ENCODE data around the gene LPCAT1. TPM values are rescaled to one million over a fixed set of nuclear protein-coding genes. Genes with fewer than 3 reads are reported as not detected.

Gene LPCAT1
- total and polyA plus RNA-seq, 2 of the 4 experiments (the other 2 are of a cell fraction): 17.7 to 33.6 TPM

- Histone ChIP-seq H2AK5ac (ENCODE audit: low read depth, low read length) (no peak overlapping the region), H3K27me3 (ENCODE audit: control insufficient read depth, insufficient read depth, low read length) (no peaks in the 10 kb centered on the region), H2AK9ac (replicated peaks; ENCODE audit: low read depth, low read length, poor library complexity) (no peak overlapping the region), H3K56ac (ENCODE audit: extremely low read depth, insufficient read depth, low read length) (no peak overlapping the region), H3K4ac (ENCODE audit: low read depth, low read length) (no peak overlapping the region), H3K4me3 (ENCODE audit: insufficient read depth, low read depth, low read length) (no peak overlapping the region), H4K5ac (ENCODE audit: low read depth, low read length) (no peak overlapping the region), H3K9me3 (ENCODE audit: control insufficient read depth, insufficient read depth, low read length) (peaks cover 30% of the 10 kb centered on the region), H2BK120ac (ENCODE audit: low read depth, low read length) (no peak overlapping the region), H3K27ac (ENCODE audit: insufficient read depth, low read length) (no peak overlapping the region), H4K91ac (ENCODE audit: insufficient read depth, low read depth, low read length) (no peak overlapping the region), H4K20me1 (ENCODE audit: insufficient read depth, low read length) (no peaks in the 10 kb centered on the region), H3K18ac (ENCODE audit: low read depth, low read length) (no peak overlapping the region), H4K8ac (ENCODE audit: low read depth in 2 of 2, low read length in 2 of 2) (no peak overlapping the region), H2AFZ (replicated peaks; ENCODE audit: low read length, poor library complexity) (no peak overlapping the region), H2BK20ac (ENCODE audit: low read depth, low read length) (no peak overlapping the region), H3K14ac (replicated peaks; ENCODE audit: low read depth, low read length) (no peak overlapping the region), H3K9ac (ENCODE audit: low read depth, low read length) (no peak overlapping the region), H3K79me1 (ENCODE audit: low read depth in 1 of 2, low read length in 2 of 2) (no peaks in the 10 kb centered on the region), H3K4me2 (ENCODE audit: low read depth, low read length) (no peak overlapping the region), H3K23ac (ENCODE audit: low read depth, low read length) (no peak overlapping the region), H2BK15ac (ENCODE audit: low read depth, low read length) (no peak overlapping the region), H3K4me1 (ENCODE audit: control insufficient read depth, insufficient read depth, low read length) (no peaks in the 10 kb centered on the region), H2BK5ac (ENCODE audit: low read depth, low read length, poor library complexity, severe bottlenecking) (no peak overlapping the region), H3K9me1 (ENCODE audit: insufficient read depth, low read length) (no peaks in the 10 kb centered on the region), H3K36me3 (ENCODE audit: control insufficient read depth, insufficient read depth, low read length) (no peaks in the 10 kb centered on the region)
- no peak for ATAC-seq (ENCODE audit: low read depth)
- no TSS peak for BruUV-seq (replicated peaks)
- no peak for TF ChIP-seq MAFK (IDR thresholded peaks at IDR 0.05; ENCODE audit: low read depth, low read length)
- TF ChIP-seq MXI1 (IDR thresholded peaks at IDR 0.05; ENCODE audit: borderline replicate concordance, low read depth, low read length): no peak
- TF ChIP-seq SMC3 (IDR thresholded peaks at IDR 0.05; ENCODE audit: low read depth, low read length): no peak
- TF ChIP-seq POLR2A (IDR thresholded peaks at IDR 0.05; ENCODE audit: low read depth, low read length): no peak
- TF ChIP-seq MAZ (IDR thresholded peaks at IDR 0.05; ENCODE audit: borderline replicate concordance, low read depth, low read length): no peak
- no peak for TF ChIP-seq ELK1 (IDR thresholded peaks at IDR 0.05; ENCODE audit: borderline replicate concordance, low read depth, low read length)
- no peak for TF ChIP-seq RFX5 (IDR thresholded peaks at IDR 0.05; ENCODE audit: low read depth, low read length)
- no peak for TF ChIP-seq BHLHE40 (IDR thresholded peaks at IDR 0.05; ENCODE audit: low read depth, low read length)
- no peak for TF ChIP-seq CHD1 (IDR thresholded peaks at IDR 0.05; ENCODE audit: low read depth, low read length)
- TF ChIP-seq CTCF (conservative IDR thresholded peaks at IDR 0.05; ENCODE audit: low read depth, low read length): no peak
- no peak for TF ChIP-seq FOS (IDR thresholded peaks at IDR 0.05; ENCODE audit: low read depth, low read length)
- no peak for TF ChIP-seq USF2 (IDR thresholded peaks at IDR 0.05; ENCODE audit: low read depth, low read length)
- TF ChIP-seq RAD21 (IDR thresholded peaks at IDR 0.05; ENCODE audit: low read length): no peak
- no peak for TF ChIP-seq CEBPB (IDR thresholded peaks at IDR 0.05; ENCODE audit: low read depth, low read length)
- no peak for DNase-seq
- in situ Hi-C loops (cut with MboI; ENCODE audit: low sequenced_read_pairs) (no loop called here), intact Hi-C loops (cut with micrococcal nuclease) (no loop called here), dilution Hi-C loops (cut with HindIII; ENCODE audit: low sequenced_read_pairs, unreplicated experiment) (no loop called here)
- CTCF ChIA-PET: no interaction called here
- WGBS, 2 experiments (ENCODE audit: extremely low coverage in 2 of 2, insufficient read length in 1 of 2): 80% methylated on average over 2 of the region's 7 CpGs; no CpG with 5 or more reads in 1 of the 2 experiments
- POLR2A ChIA-PET (ENCODE audit: unreplicated experiment): no interaction called here
These were observed 94.7 kb downstream of the LPCAT1 start for GRCh38 chr5:1429066-1429465.

Data from IMR-90 (cell line).